Lower leg skin (tissue), 3 donors: Measurements from ENCODE around the gene ADGRG6.

Experiments used
- CTCF ChIP-seq, 3 donors: fragments of 450-650 bp; IDR thresholded peaks; one replicate each; pipeline ENCODE4 v1.5.1; 2016; ENCODE audit warnings: antibody characterized with exemption in 3 of 3, mild to moderate bottlenecking in 3 of 3, moderate library complexity in 2 of 3
- POLR2A ChIP-seq, 2 donors: fragments of 450-650 bp; IDR thresholded peaks; one replicate each; pipeline ENCODE4 v1.6.1; 2016 to 2017; ENCODE audit warnings: antibody characterized with exemption in 2 of 2, mild to moderate bottlenecking in 1 of 2, moderate library complexity in 1 of 2

GRCh38 chr6:142355520-142356174 lies 53.8 kb downstream of the ADGRG6 start:
- TF ChIP-seq CTCF (IDR thresholded peaks at IDR 0.05) (no peak), POLR2A (IDR thresholded peaks at IDR 0.05) (no peak)
